ENCODE results near the gene BCLAF1. TPM values are rescaled to one million over a fixed set of nuclear protein-coding genes. Genes with fewer than 3 reads are reported as not detected.
"Not testable (repeated sequence)": the region's sequence is repeated elsewhere in the genome, so short reads cannot be mapped to it uniquely, and the experiment has no call there.

BCLAF1 gene
- total and polyA plus RNA-seq, 11 donors: 11.7 to 109 (median 75.5) TPM

GRCh38 chr6:136226027-136226673, 63.5 kb downstream of the BCLAF1 start:
- Histone ChIP-seq H3K4me1 (peaks cover 0 to 34% (median 2%) of the 10 kb centered on the region in 12 donors), H3K36me3 (no peaks in the 10 kb centered on the region), H3K9me3 (peaks cover 0 to 4% (median 0%) of the 10 kb centered on the region in 12 donors), H3K27ac (peak overlapping the region in 6 of 12 donors; percentile 3 to 39 (median 17)), H3K4me3 (peak overlapping the region in 9 of 12 donors; percentile 16 to 49 (median 27)), H3K27me3 (no peaks in the 10 kb centered on the region)
- intact Hi-C loops (cut with DNase I): loop anchor here (1.0 to 10.0 kb wide), 19 partner anchors 189 to 774 kb away; partner anchors contain the start of gene PDE7B (in 1 of the 10)
- ATAC-seq (peak; percentile 73 to 91 (median 79)), DNase-seq (peak in 4 of 5 donors; percentile 39 to 63 (median 50))
- WGBS, 4 donors: 21 to 28% (median 24%) methylated on average over 12 of the region's 12 CpGs
- TF ChIP-seq POLR2A (IDR thresholded peaks at IDR 0.05) (no peak), CTCF (IDR thresholded peaks at IDR 0.05) (peak; percentile 99 to 100 (median 100))

- Histone ChIP-seq H3K27ac (peak overlapping the region in 2 of 12 donors; percentile 6 to 28), H3K4me3 (no peak overlapping the region), H3K9me3 (peaks cover 0 to 9% (median 0%) of the 10 kb centered on the region in 12 donors), H3K27me3 (no peaks in the 10 kb centered on the region), H3K36me3 (no peaks in the 10 kb centered on the region), H3K4me1 (peaks cover 0 to 30% (median 2%) of the 10 kb centered on the region in 12 donors)
- DNase-seq: no peak
- TF ChIP-seq POLR2A (IDR thresholded peaks at IDR 0.05) (no peak), CTCF (IDR thresholded peaks at IDR 0.05) (no peak)
- ATAC-seq: no peak
- intact Hi-C loops (cut with DNase I): loop anchor here (2.0 to 10.0 kb wide), 13 partner anchors 188 to 773 kb away; partner anchors contain the start of gene PDE7B (in 1 of the 10)
- WGBS, 4 donors: 71 to 79% (median 77%) methylated on average over 5 of the region's 5 CpGs
Observed at GRCh38 chr6:136225496-136225895, 64.2 kb downstream of the BCLAF1 start.

- not testable (repeated sequence) for ATAC-seq, H3K27ac ChIP-seq, DNase-seq, H3K4me3 ChIP-seq, H3K27me3 ChIP-seq, H3K36me3 ChIP-seq
- WGBS, 4 donors: 95 to 97% (median 96%) methylated on average over 4 of the region's 4 CpGs
- intact Hi-C loops (cut with DNase I): loop anchor here (2.0 to 10.0 kb wide), 13 partner anchors 188 to 773 kb away; partner anchors contain the start of gene PDE7B (in 1 of the 10)
- H3K4me1 ChIP-seq: peaks cover 0 to 29% (median 2%) of the 10 kb centered on the region in 12 donors
- peaks cover 0 to 14% (median under 1%) of the 10 kb centered on the region in 12 donors for H3K9me3 ChIP-seq
Observed at GRCh38 chr6:136224974-136225373, 64.7 kb downstream of the BCLAF1 start.

- 85 to 87% (median 86%) methylated on average over 10 of the region's 10 CpGs for WGBS, 4 donors
- no peaks in the 10 kb centered on the region for H3K36me3 ChIP-seq
- intact Hi-C loops (cut with DNase I): no loop called here
- H3K4me1 ChIP-seq: no peaks in the 10 kb centered on the region
- peaks cover 0 to 20% (median 2%) of the 10 kb centered on the region in 12 donors for H3K9me3 ChIP-seq
- DNase-seq (no peak), ATAC-seq (no peak)
- no peak for TF ChIP-seq POLR2A (IDR thresholded peaks at IDR 0.05)
- no peak for TF ChIP-seq CTCF (IDR thresholded peaks at IDR 0.05)
- no peaks in the 10 kb centered on the region for H3K27me3 ChIP-seq
- no peak overlapping the region for H3K4me3 ChIP-seq
- no peak overlapping the region for H3K27ac ChIP-seq
Observed at GRCh38 chr6:136216503-136217401, 72.9 kb downstream of the BCLAF1 start.

Data from heart left ventricle (tissue), 16 donors.